Retinal pigment epithelial cell (primary cell): Measurements from ENCODE around the gene LY6G6C.

Experiments used
- DNase-seq: peaks from one replicate; pipeline ENCODE4 v3.0.0-alpha.2; 2010; ENCODE audit warnings: low read depth
- H3K4me3 ChIP-seq: 2 replicates; pipeline ENCODE4 v1.5.1; 2011; ENCODE audit warnings: mild to moderate bottlenecking, low read length, control low read depth, moderate library complexity
- TF ChIP-seq, protein P1 (sequence below): conservative IDR thresholded peaks from 2 replicates; pipeline ENCODE4 v1.5.1; 2011; ENCODE audit warnings: low read depth, low read length, control low read depth, inconsistent platforms

LY6G6C gene

DNA sequence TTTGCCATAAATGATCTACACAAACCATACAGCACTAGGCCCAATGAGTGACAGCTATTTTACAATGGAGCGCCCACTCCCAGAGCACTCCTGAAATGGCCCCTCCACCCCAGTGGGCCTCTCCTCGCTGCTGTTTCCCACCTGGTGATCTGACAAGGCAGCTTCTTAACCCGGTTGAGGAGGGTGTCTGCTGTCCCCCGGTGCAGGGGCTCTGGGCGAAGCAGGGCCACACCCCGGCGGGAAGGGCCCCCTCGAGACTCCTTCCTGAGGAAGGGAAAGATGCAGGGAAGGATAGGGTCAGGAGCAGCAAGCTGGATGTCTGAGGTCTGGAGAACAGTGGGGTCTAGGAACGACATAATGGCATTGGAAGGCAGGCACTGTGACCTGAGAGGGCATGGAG is 28.7 kb downstream of the LY6G6C start:
- TF ChIP-seq, protein P1, sequence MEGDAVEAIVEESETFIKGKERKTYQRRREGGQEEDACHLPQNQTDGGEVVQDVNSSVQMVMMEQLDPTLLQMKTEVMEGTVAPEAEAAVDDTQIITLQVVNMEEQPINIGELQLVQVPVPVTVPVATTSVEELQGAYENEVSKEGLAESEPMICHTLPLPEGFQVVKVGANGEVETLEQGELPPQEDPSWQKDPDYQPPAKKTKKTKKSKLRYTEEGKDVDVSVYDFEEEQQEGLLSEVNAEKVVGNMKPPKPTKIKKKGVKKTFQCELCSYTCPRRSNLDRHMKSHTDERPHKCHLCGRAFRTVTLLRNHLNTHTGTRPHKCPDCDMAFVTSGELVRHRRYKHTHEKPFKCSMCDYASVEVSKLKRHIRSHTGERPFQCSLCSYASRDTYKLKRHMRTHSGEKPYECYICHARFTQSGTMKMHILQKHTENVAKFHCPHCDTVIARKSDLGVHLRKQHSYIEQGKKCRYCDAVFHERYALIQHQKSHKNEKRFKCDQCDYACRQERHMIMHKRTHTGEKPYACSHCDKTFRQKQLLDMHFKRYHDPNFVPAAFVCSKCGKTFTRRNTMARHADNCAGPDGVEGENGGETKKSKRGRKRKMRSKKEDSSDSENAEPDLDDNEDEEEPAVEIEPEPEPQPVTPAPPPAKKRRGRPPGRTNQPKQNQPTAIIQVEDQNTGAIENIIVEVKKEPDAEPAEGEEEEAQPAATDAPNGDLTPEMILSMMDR: no peak
- no peak overlapping the region for H3K4me3 ChIP-seq
- no peak for DNase-seq

DNA sequence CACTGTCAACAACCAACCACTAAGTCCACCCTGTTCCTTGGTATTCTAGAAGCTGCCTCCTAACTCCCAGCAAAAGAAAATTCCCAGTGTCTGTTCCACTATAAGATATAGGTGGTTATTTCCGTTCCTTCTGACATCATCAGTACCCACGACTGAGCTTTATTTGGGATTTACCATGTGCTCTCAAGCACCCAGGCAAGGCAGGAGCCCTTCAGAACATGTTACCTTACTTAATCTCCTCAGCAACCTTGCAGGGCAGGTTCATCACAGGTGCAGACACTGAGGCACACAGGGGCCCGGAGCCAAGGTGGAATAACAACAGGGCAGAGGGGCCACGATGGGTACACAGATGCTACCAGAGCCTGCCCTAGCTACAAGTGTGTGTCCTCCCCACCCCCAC is 29.2 kb downstream of the LY6G6C start:
- TF ChIP-seq, protein P1: no peak
- no peak for DNase-seq
- H3K4me3 ChIP-seq: no peak overlapping the region

DNA sequence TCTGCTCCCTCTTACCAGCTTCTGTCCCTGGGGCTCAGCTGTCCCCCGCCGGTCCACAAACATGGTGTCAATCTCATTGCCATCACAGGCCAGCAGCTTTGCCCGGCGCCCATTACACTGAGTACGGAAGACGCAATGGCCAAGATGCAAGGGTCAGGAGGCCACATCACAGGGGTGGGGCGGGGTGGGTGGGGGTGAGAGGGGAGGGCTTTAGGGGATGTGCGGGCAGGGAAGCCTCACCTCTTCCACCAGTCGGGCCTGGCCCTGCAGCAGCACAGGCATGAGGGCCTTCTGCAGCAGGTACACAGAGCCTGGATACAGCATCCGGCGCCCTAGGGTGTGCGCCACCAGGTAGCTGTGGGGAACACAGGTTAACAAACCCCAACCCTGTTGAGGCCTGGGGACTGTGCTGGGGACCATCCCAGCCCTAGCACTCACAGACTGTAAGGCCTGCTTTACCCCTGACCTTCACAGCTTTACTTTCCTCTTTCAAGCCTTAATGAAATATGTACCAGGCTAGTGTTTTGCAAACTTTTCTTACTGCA is 29.9 kb downstream of the LY6G6C start:
- DNase-seq: no peak
- TF ChIP-seq, protein P1: no peak
- H3K4me3 ChIP-seq: no peak overlapping the region

DNA sequence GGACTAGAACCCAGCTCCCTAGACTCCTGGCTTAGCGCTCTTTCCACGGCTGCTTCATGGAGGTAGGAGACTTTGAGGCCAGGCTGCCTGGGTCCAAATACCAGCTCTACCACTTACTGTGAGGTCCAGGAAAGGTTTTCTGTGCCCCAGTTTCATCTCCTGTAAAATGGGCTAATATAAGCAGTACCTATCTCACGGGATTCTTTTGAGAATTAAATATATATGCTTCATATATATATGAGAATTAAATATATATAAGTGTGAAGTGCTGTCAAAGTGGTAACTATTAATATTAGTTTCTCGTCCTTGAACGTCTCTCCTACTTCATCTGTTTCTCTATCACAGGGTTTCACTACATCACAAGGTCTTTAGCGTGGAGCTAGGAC is 30.5 kb downstream of the LY6G6C start:
- no peak overlapping the region for H3K4me3 ChIP-seq
- TF ChIP-seq, protein P1: no peak
- no peak for DNase-seq

DNA sequence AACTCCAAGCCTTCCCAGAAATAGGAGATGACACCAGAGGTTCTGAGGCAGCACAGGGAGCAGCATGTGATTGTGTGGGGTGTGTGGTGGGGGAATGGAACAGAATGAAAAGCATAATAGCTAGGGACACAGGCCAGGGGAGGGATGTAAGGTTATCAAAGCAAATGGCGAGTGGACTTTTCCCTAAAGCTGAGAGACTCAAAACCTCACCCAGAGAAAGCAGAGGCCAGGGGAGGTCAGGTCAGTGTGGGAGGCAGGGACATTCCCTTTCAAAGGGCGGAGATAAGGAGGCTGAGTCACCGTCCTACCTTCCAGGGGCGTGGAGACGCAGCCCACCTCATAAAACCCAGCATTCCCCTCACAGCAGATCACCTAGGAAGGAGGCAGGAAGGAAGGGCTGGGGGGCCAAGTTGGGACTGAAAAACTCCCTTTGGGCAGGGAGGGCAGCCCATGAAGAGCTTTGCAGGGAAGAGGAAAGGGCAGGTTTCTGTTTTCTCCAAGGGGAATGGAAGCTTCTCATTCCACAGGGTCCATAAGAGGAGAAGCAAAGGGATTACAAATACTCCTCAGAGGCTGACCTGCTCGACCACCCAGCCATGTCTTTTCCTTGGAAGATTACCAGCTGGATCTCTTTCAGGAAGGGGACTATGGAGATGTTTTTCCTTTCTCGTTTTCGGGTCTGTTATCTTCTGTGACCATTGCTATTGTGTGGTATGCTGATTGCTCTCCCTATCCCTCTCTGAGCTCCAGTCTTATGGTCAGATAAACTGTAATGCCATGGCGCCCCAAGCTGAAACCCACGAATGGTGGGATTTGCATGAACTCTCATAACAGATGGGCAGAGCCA is 31.1 kb downstream of the LY6G6C start:
- no peak overlapping the region for H3K4me3 ChIP-seq
- DNase-seq: peak; percentile 34
- TF ChIP-seq, protein P1: no peak

DNA sequence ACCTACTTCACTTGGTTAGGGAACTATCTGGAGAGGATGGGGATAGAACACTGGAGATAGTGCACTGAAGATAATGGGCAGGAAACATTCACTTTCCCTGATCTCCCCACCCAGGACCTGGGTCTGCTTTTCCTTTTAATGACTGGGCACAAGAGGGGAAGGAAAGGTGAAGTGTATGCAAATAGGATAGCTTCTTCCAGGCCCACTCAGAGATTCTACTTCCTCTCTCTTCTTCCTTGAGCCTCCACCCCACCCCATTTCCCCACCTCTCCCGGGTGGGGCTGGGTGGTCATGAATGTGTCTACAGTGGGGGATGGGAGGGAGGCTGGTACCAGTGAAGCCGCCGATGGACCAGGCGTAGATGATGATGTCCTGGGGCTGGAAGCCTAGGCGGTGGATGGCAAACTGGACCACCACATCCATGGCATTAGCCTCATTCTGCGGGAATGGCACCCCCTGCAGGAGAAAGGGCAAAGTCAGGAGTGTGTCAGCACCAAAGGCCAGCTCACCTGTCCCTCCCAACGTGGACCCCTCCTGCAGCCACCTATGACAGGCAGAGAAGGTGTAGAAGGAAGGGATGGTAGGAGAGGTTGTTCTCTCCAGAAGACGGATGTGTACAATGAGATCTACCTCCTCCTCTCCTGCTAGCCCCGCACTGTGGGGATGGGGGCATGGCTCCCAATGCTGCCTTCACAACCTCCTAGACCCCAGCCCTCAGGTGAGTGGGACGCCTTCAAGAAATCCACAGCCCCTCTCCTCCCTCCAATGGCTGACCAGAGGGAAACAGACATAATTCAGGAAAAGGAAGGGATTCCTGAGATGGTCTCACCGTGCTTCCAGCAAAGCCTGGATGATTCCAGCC is 32.1 kb downstream of the LY6G6C start:
- DNase-seq: no peak
- H3K4me3 ChIP-seq: no peak overlapping the region
- TF ChIP-seq, protein P1: peak; percentile 55
